Fibroblast of the conjunctiva (primary cell): Measurements from ENCODE around the gene DCTN5.
"Not testable (repeated sequence)": the region's sequence is repeated elsewhere in the genome, so short reads cannot be mapped to it uniquely, and the experiment has no call there.

ENCODE experiments used
- DNase-seq: peaks from one replicate; pipeline ENCODE4 v3.0.0-alpha.2; 2010; ENCODE audit warnings: low read depth

DCTN5 gene

DNA sequence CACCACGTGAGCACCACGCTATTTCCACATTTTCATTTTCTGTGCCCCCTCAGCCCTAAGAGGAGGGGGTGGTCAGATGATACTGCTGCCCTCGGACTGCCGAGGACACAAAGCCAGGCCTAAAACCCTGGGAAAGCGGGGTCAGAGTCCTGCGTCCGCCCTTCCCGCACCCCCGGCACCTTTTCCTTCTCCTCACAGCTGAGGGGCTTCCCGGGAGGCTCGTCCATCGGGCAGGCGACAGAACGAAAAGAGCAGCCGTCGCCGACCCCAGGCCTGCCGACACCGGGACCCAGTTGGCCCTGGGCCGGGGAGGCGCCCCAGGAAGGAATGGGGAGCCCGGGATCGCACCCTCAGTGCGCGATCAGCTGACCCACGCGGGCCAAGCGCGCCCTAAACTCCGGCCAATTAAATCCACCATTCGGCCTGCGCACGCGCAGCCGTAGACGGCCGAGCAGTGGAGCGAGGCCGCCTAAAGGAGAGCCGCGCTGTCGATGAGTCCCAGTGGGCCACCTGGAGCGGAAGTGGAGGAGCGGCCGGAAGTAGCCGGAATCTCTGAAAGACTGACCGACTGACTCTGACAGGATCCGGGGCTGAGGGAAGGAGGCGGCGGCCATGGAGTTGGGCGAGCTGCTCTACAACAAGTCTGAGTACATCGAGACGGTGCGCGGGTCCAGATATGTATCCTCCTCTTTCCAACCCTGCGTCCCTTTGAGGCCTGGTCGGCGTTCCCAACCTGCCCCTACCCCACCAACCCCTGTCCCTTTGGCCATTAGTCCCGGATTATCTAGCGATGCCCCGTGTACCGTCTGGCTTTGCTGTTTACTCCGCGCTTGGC lies at the start of gene DCTN5, which contains the start of gene PALB2:
Gene DCTN5 (plus strand): TSS at position 536 of the 835 bp plus-strand sequence. CDS start 77 bp downstream, at position 613.
Gene PALB2 (minus strand): TSS at position 380 of the 835 bp plus-strand sequence. CDS start 153 bp downstream, at position 227.
- peak; percentile 88 for DNase-seq

DNA sequence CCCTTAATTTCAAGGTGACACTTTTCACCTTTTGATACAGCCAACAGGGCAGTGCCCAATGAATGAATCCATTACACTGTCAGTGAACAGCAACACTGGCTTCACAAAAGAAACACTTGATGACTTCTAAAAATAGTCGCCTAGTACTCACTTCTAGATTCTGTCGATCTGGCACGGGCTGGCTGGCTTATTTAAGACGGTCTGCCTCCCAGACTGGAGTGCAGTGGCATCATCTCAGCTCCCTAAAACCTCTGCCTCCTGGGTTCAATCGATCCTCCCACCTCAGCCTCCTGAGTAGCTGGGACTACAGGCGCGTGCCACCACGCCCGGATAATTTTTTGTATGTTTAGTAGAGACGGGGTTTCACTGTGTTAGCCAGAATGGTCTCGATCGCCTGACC lies 47.1 kb upstream of the DCTN5 start:
- no peak for DNase-seq

DNA sequence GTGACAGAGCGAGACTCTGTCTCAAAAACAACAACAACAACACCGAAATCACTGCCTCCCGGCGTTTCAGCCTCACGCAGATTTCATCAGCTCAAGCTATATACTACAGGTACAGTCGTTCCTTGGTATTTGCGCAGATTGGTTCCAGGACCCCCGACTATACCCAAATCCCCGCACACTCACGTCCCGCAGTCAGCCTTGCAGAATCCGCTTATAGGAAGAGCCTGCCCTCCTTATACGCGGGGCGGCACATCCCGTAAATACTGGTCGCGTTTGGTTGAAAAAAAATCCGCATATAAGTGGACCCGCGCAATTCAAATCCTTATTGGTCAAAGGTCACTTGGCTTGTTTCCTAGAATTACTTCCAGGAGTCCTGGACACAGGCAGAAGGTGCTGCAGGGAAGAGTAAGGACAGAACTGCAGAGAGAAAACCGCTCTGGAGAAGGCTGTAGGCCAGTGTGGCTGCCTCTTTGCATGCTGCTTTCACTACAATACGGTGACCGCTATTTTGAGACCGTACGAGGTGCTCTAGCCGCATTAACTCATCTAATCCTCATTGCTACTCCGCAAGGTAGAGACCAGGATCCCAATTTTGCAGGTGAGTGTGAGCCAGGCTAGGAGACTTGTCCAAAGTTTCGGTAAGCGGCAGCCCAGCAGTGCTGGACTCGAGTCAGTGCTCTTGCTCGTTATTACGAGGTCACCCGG lies 45.9 kb upstream of the DCTN5 start:
- DNase-seq = no peak

DNA sequence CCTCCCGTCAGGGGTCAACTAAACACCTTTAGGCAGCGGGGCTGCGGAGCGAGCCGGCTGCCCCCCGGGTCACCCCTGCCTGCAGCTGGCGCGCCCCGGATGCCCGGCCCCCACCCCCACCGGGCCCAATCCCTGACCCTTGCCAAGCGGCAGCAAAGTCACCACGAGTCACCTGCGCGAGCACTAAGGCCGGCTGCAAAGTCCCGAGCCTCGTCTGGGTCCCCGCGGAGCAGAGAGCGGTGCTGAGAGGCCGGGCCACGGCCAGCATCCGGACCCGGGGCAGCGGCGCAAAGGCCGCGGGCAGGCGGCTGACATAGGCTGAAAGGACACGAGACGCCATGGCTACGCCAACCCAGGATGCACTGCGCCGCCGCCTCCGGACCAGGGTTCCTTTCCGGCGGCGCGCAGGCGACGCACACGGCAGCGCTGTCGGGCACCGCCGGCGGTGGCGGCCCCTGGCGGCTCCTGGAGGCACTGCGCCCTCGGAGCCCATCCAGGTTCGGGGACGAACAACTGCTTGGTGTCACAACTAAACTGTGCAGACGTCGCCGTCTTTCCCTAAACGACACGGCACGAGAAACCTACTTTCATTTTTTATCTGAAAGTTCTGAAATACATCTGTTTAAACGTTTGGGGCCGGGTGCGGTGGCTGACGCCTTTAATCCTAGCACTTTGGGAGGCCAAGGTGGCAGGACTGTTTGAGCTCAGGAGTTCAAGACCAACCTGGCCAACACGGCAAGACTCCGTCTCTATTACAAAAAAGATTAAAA lies 45.1 kb upstream of the DCTN5 start, which contains the start of gene NDUFAB1:
Gene NDUFAB1 (minus strand): TSS at position 366 of the 770 bp plus-strand sequence. CDS start 26 bp downstream, at position 340.
- peak; percentile 60 for DNase-seq

DNA sequence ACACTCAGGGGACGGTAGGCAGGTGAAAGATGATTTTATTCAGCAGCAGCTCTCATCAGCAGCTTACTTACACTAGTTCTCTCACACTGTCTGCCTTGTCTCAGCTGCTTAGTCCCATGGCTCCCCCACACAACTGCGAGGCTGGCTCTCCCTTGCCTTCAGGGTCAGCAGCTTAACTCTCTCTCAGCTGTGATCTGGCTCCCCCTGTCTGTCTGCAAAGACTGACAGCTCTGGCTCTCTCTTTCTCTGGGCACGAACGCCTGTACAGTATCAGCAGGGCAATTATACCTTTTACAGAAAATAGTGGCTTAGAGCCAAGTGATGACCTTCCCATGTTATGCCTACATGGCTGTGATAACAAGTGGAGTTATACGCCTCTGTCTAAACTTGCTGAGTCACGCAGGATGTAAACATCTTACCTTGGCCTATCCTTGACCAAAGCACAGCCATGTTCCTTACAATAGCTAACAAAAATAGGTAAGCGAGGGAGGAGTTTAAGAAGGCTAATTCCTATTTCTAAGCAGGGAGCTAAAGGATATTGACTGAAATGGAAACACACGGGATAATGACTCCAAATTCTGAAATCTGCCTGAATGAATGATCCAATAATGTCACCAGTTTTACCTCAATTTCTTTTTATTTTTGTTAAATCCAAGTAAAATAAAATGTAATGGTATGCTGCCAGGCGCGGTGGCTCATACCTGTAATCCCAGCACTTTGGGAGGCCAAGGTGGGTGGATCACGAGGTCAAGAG lies 44.1 kb upstream of the DCTN5 start:
- DNase-seq = no peak

DNA sequence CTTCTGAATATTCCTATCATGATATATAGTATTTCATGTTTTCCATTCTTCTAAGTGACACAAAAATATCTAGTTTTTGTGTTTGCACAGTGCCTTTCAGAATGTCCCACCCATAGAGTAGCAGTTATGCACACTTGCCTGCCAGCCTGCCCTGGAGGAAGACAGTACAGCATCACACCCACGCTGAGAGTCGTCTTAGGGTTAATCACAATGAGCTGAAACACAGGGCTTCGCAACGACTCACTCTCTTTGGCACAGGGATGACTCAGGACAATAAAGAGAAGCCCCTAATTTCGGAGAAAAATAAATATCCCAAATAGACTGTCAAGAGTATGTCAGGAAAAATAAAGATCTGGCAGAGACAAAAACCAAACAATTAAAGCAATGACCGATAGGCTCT lies 33.5 kb upstream of the DCTN5 start:
- DNase-seq = no peak

DNA sequence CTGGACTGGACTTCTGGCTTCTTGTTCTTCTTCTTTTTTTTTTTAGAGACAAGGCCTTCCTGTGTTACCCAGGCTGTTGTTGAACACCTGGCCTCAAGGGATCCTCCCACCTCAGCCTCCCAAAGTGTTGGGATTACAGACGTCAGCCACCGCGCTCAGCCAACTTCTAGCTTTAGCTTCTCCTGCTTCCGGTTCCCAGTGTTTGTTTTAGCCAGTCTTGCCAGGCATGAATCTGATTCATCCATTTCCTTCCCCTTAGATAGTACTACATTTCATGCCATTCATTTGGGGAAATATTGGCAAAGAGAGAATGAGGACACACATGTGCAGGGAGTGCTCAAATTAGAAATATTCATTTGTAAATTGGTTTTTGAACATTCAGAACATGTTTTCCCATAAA lies 33.1 kb upstream of the DCTN5 start:
- DNase-seq = no peak

DNA sequence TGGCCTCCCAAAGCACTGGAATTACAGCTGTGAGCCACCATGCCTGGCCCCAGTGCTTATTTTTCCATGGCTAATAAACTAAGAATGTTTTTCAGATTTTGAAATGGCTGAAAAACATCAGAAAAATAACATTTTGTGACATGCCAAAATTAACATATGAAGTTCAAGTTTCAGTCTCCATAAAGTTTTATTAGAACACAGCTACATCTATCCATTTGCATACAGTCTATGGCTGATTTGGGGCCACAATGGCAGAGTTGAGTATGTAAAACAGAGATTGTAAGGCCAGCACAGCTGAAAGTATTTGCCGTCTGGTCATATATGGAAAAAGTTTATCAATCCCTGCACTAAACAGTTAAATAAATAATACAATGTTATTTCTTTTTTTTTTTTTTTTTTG lies 31.3 kb upstream of the DCTN5 start:
- no peak for DNase-seq

DNA sequence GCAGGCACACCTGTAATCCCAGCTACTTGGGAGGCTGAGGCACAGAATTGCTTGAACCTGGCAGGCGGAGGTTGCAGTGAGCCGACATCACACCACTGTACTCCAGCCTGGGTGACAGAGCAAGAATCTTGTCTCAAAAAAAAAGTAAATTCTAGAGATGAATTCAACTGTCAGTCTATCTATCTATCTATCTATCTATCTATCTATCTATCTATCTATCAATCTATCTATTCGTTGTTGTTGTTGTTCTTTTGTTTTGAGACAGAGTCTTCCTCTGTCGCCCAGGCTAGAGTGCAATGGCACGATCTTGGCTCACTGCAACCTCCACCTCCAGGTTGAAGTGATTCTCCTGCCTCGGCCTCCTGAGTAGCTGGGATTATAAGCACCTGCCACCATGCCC lies 30.4 kb upstream of the DCTN5 start:
- DNase-seq = not testable (repeated sequence)

DNA sequence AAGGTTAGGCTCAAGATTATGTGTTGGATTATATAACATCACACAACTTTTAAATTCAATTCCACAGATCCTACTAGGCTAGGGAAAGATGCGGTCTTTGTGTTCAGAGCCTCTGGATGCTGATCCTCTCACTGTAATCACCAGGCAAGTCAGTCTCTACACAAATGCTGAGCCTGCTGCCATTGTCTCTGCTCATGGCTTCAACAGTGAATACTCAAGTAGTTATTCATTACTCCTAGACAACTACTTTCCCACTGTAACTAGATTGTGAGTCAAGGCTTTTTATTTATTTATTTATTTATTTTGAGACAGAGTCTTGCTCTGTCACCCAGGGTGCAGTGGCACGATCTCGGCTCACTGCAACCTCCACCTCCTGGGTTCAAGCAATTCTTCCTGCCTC lies 29.3 kb upstream of the DCTN5 start:
- DNase-seq = no peak

DNA sequence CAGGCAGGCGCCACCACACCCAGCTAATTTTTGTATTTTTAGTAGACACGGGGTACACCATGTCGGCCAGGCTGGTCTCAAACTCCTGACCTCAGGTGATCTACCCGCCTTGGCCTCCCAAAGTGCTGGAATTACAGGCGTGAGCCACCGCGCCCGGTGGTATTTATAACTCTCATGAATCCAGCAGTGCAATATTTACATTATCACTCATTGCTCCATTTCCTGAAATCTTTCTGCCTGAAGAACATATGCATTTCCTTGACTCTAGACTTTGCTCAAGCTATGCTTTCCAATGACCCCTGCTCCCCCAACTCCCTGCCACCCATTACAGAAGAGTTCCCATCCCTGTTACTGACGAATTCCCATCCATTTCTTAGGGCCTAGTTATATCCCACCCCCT lies 25.5 kb upstream of the DCTN5 start:
- DNase-seq = no peak

DNA sequence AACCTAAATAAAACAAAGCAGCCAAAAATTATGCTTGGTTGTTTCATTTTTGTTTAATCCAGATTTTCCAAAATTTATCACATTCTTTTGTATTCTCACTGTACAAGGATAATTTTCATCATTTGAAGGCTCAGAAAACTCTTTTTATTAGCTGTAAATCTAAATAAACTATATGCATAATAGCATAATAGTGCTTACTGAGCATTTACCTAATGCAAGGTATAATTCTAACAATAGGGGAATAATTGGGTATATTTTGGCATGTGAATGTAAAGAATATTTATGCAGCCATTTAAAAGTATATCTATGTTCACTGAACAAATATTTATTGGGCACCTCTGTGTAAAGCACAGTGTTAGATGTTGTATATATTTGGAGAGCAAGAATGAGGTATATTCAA lies 17.2 kb upstream of the DCTN5 start:
- no peak for DNase-seq

DNA sequence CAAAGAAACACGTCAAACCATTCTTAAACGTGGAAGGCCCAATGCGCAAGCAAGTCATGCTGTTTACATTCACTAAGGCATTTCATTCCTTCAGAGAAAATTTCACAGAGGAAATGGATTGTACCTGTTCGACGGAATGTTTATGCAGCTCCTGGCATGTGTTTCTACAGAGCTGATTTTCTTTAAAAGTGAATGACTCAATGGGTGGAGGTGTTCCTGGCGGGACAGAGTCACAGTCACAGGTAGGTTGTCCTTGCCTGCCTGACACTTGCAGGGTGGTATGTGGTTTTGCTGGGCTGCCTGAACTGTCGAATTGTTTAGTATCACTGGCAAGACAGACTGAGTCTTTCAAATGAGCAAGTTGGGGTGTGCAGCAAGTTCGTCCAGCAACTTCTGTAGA lies 11.8 kb upstream of the DCTN5 start:
- no peak for DNase-seq

DNA sequence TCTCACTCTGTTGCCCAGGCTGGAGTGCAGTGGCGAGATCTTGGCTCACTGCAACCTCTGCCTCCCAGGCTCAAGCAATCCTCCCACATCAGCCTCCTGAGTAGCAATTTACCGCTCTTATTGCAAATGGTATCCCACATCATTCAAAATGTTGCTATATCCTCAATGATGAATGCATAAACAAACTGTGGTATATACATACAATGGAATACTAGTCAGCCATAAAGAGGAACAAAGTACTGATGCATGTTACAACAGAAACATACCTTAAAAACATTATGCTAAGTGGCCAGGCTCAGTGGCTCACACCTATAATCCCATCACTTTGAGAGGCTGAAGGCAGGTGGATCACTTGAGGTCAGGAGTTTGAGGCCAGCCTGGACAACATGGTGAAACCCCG lies 9.4 kb upstream of the DCTN5 start:
- not testable (repeated sequence) for DNase-seq

DNA sequence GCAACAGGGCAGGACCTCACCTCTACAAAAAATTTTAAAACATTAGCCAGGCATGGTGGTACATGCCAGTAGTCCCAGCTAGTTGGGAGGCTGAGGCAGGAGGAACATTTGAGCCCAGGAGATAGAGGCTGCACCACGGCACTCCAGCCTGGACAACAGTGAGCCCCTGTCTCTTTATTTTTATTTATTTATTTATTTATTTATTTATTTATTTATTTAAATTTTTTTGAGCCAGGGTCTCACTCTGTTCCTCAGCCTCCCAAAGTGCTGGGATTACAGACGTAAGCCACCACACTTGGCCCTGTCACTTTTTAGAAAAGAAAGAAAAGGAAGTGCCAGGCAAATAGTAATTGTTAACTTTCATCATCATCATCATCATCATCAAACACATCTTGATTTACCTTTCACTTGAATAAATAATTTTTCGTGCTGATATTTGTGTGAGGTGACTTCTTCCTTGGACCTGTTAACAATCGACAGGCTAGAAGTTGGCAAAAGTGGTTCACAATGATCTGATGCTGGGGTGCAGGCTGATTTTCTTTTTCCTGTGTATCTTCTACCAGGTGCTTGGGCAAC lies 6.7 kb upstream of the DCTN5 start:
- DNase-seq = no peak

DNA sequence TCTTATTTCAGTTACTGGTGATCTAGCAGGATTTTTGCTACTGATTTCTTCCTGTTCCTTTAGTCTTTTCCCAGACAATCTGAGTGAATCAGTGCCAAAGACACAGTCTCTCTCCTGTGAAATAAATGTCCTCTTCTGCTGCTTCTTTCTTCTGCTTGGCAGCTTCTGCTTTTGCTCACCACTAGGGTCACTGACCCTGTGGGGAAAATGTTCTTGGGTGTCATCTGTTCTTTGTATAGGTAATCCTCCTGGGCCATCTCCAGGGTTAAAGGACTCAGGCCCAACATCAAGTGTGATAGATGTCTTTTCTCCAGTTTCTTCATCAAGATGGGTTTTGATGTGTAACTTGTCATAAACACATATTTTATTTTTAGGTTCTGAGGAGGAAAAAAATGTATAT lies 5.3 kb upstream of the DCTN5 start:
- no peak for DNase-seq

DNA sequence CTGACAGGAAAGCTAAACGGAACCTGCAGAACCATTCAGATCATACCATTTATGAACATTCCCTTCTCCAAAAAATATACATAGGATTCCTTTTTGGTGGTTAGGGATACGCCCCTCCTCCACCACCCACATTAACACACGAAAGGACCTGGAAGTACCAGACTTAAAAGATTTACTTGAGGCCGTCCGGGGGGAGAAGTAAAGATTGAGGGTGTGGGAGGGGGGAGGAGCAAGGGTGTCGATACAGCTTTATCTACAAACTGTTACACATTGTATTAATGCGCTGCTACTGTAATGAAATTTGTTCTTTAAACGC lies 693 bp upstream of the DCTN5 start:
- DNase-seq = no peak

DNA sequence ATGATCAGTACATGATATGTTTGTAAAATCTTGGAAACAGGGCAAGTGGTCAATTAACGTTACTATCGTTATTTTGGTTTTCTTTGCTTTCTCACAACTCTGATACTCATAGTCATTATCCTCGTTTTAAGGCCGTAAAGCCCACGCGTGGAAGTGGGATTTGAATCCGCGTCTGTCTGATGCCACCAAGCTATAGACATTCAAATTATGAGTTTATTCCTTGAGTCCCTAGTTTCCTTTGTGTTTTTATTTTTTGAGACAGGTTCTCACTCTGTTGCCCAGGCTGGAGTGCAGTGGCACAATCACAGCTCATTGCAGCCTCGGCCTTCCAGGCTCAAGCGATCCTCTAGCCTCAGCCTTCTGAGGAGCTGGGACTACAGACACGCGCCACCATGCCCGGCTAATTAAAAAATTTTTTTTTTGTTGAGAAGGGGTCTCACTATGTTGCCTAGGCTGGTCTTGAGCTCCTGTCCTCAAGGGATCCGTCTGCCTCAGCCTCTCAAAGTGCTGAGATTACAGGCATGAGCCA lies 1.0 kb downstream of the DCTN5 start:
- no peak for DNase-seq

DNA sequence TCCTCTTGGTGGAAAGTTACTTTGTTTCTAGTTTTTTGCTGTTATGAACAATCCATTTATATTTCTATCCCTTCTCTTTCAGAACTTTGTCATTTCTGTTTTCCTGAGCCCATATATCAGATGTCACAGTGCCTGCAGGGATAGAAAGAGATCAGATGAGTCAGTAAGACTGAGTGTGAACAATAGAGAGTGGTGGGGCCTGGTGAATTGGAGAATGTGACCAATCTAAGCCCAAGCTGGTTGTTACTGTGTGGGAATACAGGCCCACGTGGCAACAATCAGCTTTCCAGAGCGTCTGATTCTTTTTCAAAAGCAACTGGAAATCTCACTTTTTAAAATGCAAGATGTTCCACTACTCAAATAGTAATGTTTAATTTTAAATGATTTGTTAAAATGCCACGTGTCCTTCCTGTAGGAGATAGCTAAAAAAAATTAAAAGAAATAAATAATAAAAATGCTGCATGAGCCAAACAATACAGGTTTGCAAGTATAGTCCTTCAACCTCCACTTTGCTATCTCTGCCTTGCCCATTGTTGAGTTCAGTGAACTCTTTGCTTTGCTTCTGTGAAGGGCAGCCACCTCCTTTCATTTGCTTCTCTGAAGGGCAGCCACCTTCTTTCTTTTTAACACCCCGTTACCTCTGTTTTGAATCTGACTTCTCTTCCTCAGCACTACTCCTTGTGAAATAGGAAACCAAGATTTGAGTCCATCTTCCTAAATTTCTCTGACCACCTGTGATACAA lies 9.6 kb downstream of the DCTN5 start:
- no peak for DNase-seq

DNA sequence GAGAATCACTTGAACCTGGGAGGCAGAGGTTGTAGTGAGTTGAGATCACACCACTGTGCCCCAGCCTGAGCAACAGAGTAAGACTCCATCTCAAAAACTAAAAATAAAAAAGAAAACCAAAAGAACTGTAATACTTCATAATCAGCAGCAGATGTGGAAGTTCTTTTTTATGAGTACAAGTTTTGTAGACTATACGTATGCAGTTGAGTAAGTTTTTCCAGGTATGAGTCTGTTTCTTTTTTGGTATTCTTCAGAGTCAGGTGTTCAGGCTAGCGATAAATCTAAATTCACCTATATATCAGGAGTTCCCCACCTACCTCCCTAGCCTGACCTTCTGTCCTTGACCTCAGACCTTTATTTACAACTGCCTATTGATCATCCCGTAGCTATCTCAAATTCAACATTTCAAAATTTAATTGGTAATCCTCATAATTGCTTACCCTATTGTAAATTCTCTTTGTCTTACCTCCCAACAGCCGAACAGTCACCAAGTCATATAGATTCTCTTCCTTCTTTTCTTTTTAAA lies 10.7 kb downstream of the DCTN5 start:
- DNase-seq = no peak
